WTC11 (cell line): Measurements from ENCODE around the gene SLC10A7. TPM values are rescaled to one million over a fixed set of nuclear protein-coding genes. Genes with fewer than 3 reads are reported as not detected.

Source experiments
- ATAC-seq: fragments of 200-7000 bp; cut with Tn5 transposase; 2 replicates; pipeline ENCODE4 v1.10.0; 2021; ENCODE audit warnings: mild to moderate bottlenecking, moderate library complexity
- CTCF ChIA-PET: fragments of 300-600 bp; sonication (Branson Sonifier 250); formaldehyde crosslinking; loops from one replicate; lab custom pipeline; 2021; ENCODE audit warnings: antibody characterized with exemption; lab: Charles Lee
- POLR2A ChIA-PET: fragments of 350-600 bp; sonication (Branson Sonifier 250); formaldehyde crosslinking; loops from one replicate; lab custom pipeline; 2021; ENCODE audit warnings: antibody characterized with exemption; lab: Charles Lee
- DNase-seq: peaks from one replicate; pipeline ENCODE4 v3.0.0; 2021; ENCODE audit warnings: low spot score
- H3K27ac Mint-ChIP-seq: 2 replicates; pipeline ENCODE4 v1.8.0; 2021; ENCODE audit warnings: mixed read lengths
- H3K27me3 Mint-ChIP-seq: 2 replicates; pipeline ENCODE4 v1.8.0; 2021; ENCODE audit warnings: low read depth, mild to moderate bottlenecking, moderate library complexity, mixed read lengths
- H3K36me3 Mint-ChIP-seq: 2 replicates; pipeline ENCODE4 v1.8.0; 2021; ENCODE audit warnings: mixed read lengths
- H3K4me1 Mint-ChIP-seq: 2 replicates; pipeline ENCODE4 v1.8.0; 2022; ENCODE audit warnings: mixed read lengths
- H3K4me3 Mint-ChIP-seq: 2 replicates; pipeline ENCODE4 v1.8.0; 2021; ENCODE audit warnings: mild to moderate bottlenecking, moderate library complexity, mixed read lengths
- H3K9me3 Mint-ChIP-seq: 2 replicates; pipeline ENCODE4 v1.8.0; 2021; ENCODE audit warnings: mixed read lengths
- AFF4 ChIP-seq: sonication (generic); formaldehyde crosslinking; IDR thresholded peaks from 2 replicates; pipeline ENCODE4 v1.8.1; 2023; ENCODE audit warnings: mild to moderate bottlenecking, missing genetic modification reagents, borderline replicate concordance
- CREB1 ChIP-seq: sonication (generic); formaldehyde crosslinking; IDR thresholded peaks from 2 replicates; pipeline ENCODE4 v1.8.0; 2023; ENCODE audit warnings: mild to moderate bottlenecking, missing genetic modification reagents
- E2F1 ChIP-seq: sonication (generic); formaldehyde crosslinking; IDR thresholded peaks from 2 replicates; pipeline ENCODE4 v1.8.0; 2022; ENCODE audit warnings: mild to moderate bottlenecking, missing genetic modification reagents
- ESRRA ChIP-seq: sonication (generic); formaldehyde crosslinking; IDR thresholded peaks from 2 replicates; pipeline ENCODE4 v1.8.1; 2022; ENCODE audit warnings: mild to moderate bottlenecking, missing genetic modification reagents, borderline replicate concordance
- FOXK1 ChIP-seq: sonication (generic); formaldehyde crosslinking; IDR thresholded peaks from 2 replicates; pipeline ENCODE4 v1.8.0; 2022; ENCODE audit warnings: mild to moderate bottlenecking, moderate library complexity, missing genetic modification reagents
- GTF2I ChIP-seq: fragments of 250-450 bp; sonication (Bioruptor Pico); conservative IDR thresholded peaks from 2 replicates; pipeline ENCODE4 v1.4.0; 2021; ENCODE audit warnings: mild to moderate bottlenecking
- JAZF1 ChIP-seq: fragments of 250-450 bp; sonication (Bioruptor Pico); IDR thresholded peaks from 2 replicates; pipeline ENCODE4 v1.9.0; 2021; ENCODE audit warnings: moderate library complexity, mild to moderate bottlenecking, inconsistent platforms
- MXD4 ChIP-seq: fragments of 250-450 bp; sonication (Bioruptor Pico); IDR thresholded peaks from 2 replicates; pipeline ENCODE4 v1.8.0; 2021; ENCODE audit warnings: mild to moderate bottlenecking, moderate library complexity, borderline replicate concordance
- OVOL2 ChIP-seq: fragments of 250-450 bp; sonication (Bioruptor Pico); IDR thresholded peaks from 2 replicates; pipeline ENCODE4 v1.9.0; 2021; ENCODE audit warnings: mild to moderate bottlenecking, borderline replicate concordance
- PRDM15 ChIP-seq: sonication (generic); formaldehyde crosslinking; IDR thresholded peaks from 2 replicates; pipeline ENCODE4 v1.8.0; 2022; ENCODE audit warnings: missing genetic modification reagents
- SMAD3 ChIP-seq: sonication (generic); formaldehyde crosslinking; IDR thresholded peaks from 2 replicates; pipeline ENCODE4 v1.8.0; 2022; ENCODE audit warnings: missing genetic modification reagents, mild to moderate bottlenecking, borderline replicate concordance
- ZBTB43 ChIP-seq: sonication (generic); formaldehyde crosslinking; IDR thresholded peaks from 2 replicates; pipeline ENCODE4 v1.8.1; 2023; ENCODE audit warnings: mild to moderate bottlenecking, missing genetic modification reagents
- ZNF219 ChIP-seq: sonication (generic); formaldehyde crosslinking; IDR thresholded peaks from 2 replicates; pipeline ENCODE4 v1.8.0; 2023; ENCODE audit warnings: missing genetic modification reagents, mild to moderate bottlenecking, borderline replicate concordance
- ZNF232 ChIP-seq: sonication (generic); formaldehyde crosslinking; IDR thresholded peaks from 2 replicates; pipeline ENCODE4 v1.8.0; 2022; ENCODE audit warnings: mild to moderate bottlenecking, missing genetic modification reagents
- ZNF416 ChIP-seq: fragments of 250-450 bp; sonication (Bioruptor Pico); IDR thresholded peaks from 2 replicates; pipeline ENCODE4 v1.9.0; 2021; ENCODE audit warnings: mild to moderate bottlenecking, inconsistent platforms
- ZNF532 ChIP-seq: fragments of 250-450 bp; sonication (Bioruptor Pico); IDR thresholded peaks from 2 replicates; pipeline ENCODE4 v1.9.0; 2021; ENCODE audit warnings: mild to moderate bottlenecking, borderline replicate concordance
- ZSCAN18 ChIP-seq: fragments of 250-450 bp; sonication (Bioruptor Pico); IDR thresholded peaks from 2 replicates; pipeline ENCODE4 v2.1.2; 2022; ENCODE audit warnings: mild to moderate bottlenecking, moderate library complexity
- total RNA-seq: library from RNA; stranded (reverse); gene quantifications from 3 replicates; pipeline ENCODE4 v1.2.3, GENCODE V29; 2021

The SLC10A7 gene
- total RNA-seq, 1 experiment from 2014 or later: 5.0 TPM

GRCh38 chr4:146302822-146303221 lies 218.9 kb downstream of the SLC10A7 start (continued):
- TF ChIP-seq CREB1 (CRISPR knock-in tag) (no peak), E2F1 (CRISPR knock-in tag) (no peak), SMAD3 (CRISPR knock-in tag) (no peak)

GRCh38 chr4:146299607-146300006 lies 222.1 kb downstream of the SLC10A7 start:
- ChIA-PET CTCF (no interaction called here), POLR2A (no interaction called here)
- Mint-ChIP-seq H3K4me3 (no peak overlapping the region), H3K27ac (no peak overlapping the region), H3K4me1 (no peaks in the 10 kb centered on the region), H3K9me3 (peaks cover 4% of the 10 kb centered on the region), H3K36me3 (peaks cover 3% of the 10 kb centered on the region; the same call in 1 of the 2 replicates), H3K27me3 (no peaks in the 10 kb centered on the region)
- no peak for ATAC-seq
- no peak for DNase-seq
- no peak for TF ChIP-seq ZSCAN18 (CRISPR knock-in tag)
- no peak for TF ChIP-seq JAZF1 (CRISPR knock-in tag)
- TF ChIP-seq OVOL2 (CRISPR knock-in tag): no peak
- TF ChIP-seq PRDM15 (CRISPR knock-in tag): no peak
- TF ChIP-seq MXD4 (CRISPR knock-in tag): no peak
- TF ChIP-seq ZNF416 (CRISPR knock-in tag): no peak
- no peak for TF ChIP-seq ZNF219 (CRISPR knock-in tag)
- no peak for TF ChIP-seq AFF4

GRCh38 chr4:146294776-146295175 lies 227.0 kb downstream of the SLC10A7 start:
- ChIA-PET POLR2A (no interaction called here), CTCF (interaction anchor here (0.7 kb wide), 1 partner anchor 343 kb away, joined by 3 read pairs; no protein-coding TSS in a partner anchor)
- Mint-ChIP-seq H3K27me3 (no peaks in the 10 kb centered on the region), H3K27ac (no peak overlapping the region), H3K4me3 (no peak overlapping the region), H3K36me3 (no peaks in the 10 kb centered on the region), H3K9me3 (no peaks in the 10 kb centered on the region), H3K4me1 (peaks cover 2% of the 10 kb centered on the region)
- DNase-seq (no peak), ATAC-seq (no peak)
- no peak for TF ChIP-seq ZNF232 (CRISPR knock-in tag)
- TF ChIP-seq ZNF532 (CRISPR knock-in tag): no peak
- TF ChIP-seq ESRRA (CRISPR knock-in tag): no peak
- no peak for TF ChIP-seq ZBTB43 (CRISPR knock-in tag)
- TF ChIP-seq GTF2I (CRISPR knock-in tag): no peak
- no peak for TF ChIP-seq FOXK1 (CRISPR knock-in tag)
- TF ChIP-seq JAZF1 (CRISPR knock-in tag): no peak
